ENCODE results near the gene RSKR. TPM values are rescaled to one million over a fixed set of nuclear protein-coding genes. Genes with fewer than 3 reads are reported as not detected.

The RSKR gene
- total RNA-seq, 1 experiment from 2014 or later, result 18.9 TPM

- no TSS peak for BruUV-seq (replicated peaks)
- no peak for ATAC-seq
These were observed 34.7 kb upstream of the RSKR start for GRCh38 chr17:28648698-28649097.

More at GRCh38 chr17:28648698-28649097, 34.7 kb upstream of the RSKR start:
- peaks cover 34% of the 10 kb centered on the region for H3K79me2 ChIP-seq (ENCODE audit: insufficient read depth, low read length)
- H3K4me1 ChIP-seq (ENCODE audit: control insufficient read depth in 1 of 2, insufficient read depth in 2 of 2, low read length in 2 of 2), result peaks cover 9 to 22% of the 10 kb centered on the region in 2 experiments
- TF ChIP-seq ZNF274 (IDR thresholded peaks at IDR 0.05; ENCODE audit: low read depth, low read length) (no peak), TCF7L2 (IDR thresholded peaks at IDR 0.05; ENCODE audit: borderline replicate concordance, extremely low read depth, insufficient read depth, insufficient read length) (no peak), EZH2phosphoT487 (IDR thresholded peaks at IDR 0.05; ENCODE audit: borderline replicate concordance) (no peak), YY1 (IDR thresholded peaks at IDR 0.05; ENCODE audit: extremely low read depth, insufficient replicate concordance, low read depth, low read length) (no peak), FOSL1 (IDR thresholded peaks at IDR 0.05; ENCODE audit: low read depth) (no peak), JUND (IDR thresholded peaks at IDR 0.05) (no peak), EZH2 (IDR thresholded peaks at IDR 0.05) (no peak), ELF1 (IDR thresholded peaks at IDR 0.05; ENCODE audit: borderline replicate concordance, low read depth) (no peak), MAX (IDR thresholded peaks at IDR 0.05) (no peak), EGR1 (IDR thresholded peaks at IDR 0.05; ENCODE audit: low read depth) (no peak), CTCF (IDR thresholded peaks at IDR 0.05 in 2 of 3, conservative IDR thresholded peaks at IDR 0.05 in 1 of 3; ENCODE audit: borderline replicate concordance in 1 of 3, insufficient read depth in 1 of 3, low read depth in 2 of 3, low read length in 2 of 3) (no peak), SIN3A (IDR thresholded peaks at IDR 0.05; ENCODE audit: low read depth) (no peak), POLR2A (IDR thresholded peaks at IDR 0.05; ENCODE audit: borderline replicate concordance, extremely low read depth, insufficient read depth, insufficient read length) (no peak), CEBPB (IDR thresholded peaks at IDR 0.05; ENCODE audit: low read depth) (no peak), SP1 (IDR thresholded peaks at IDR 0.05; ENCODE audit: low read depth) (no peak), SRF (IDR thresholded peaks at IDR 0.05; ENCODE audit: low read depth) (no peak)
- H4K20me1 ChIP-seq (ENCODE audit: insufficient read depth), result peaks cover 2% of the 10 kb centered on the region; the same call in 1 of the 2 replicates
- ChIA-PET CTCF (interaction anchor here (2.2 kb wide), 1 partner anchor 13 kb away, joined by 10 read pairs; the partner anchor contains the start of genes SDF2 and SUPT6H), POLR2A (interaction anchor here (1.0 to 2.4 kb wide), 2 partner anchors 13 to 71 kb away, joined by 5 to 8 read pairs; partner anchors contain the start of genes RPL23A, SDF2 and SUPT6H), RAD21 (ENCODE audit: low non-redundant PET in 1 of 2, low total read pairs in 2 of 2, uncharacterized antibody in 2 of 2, unreplicated experiment in 2 of 2) (no interaction called here)
- H3K36me3 ChIP-seq (ENCODE audit: control insufficient read depth in 1 of 2, insufficient read depth in 2 of 2, low read length in 2 of 2), result peaks cover 13 to 16% of the 10 kb centered on the region in 2 experiments; a peak in 3 of 4 replicates
- H3K9me3 ChIP-seq (ENCODE audit: control insufficient read depth in 1 of 2, insufficient read depth in 1 of 2, low read depth in 1 of 2, low read length in 2 of 2), result no peaks in the 10 kb centered on the region
- no peak overlapping the region for H3K27ac ChIP-seq (ENCODE audit: low read depth, low read length)
- no peak for DNase-seq (ENCODE audit: low read depth, low spot score)
- H3K27me3 ChIP-seq (ENCODE audit: insufficient read depth, low read length), result no peaks in the 10 kb centered on the region
- intact Hi-C loops (cut with micrococcal nuclease), result loop anchor here (10.0 kb wide), 1 partner anchor 256 kb away; the partner anchor contains the start of gene DHRS13
- no peaks in the 10 kb centered on the region for H3K9me2 ChIP-seq (ENCODE audit: insufficient read depth)
- no peak overlapping the region for H3K4me2 ChIP-seq (ENCODE audit: low read length)
- H3K4me3 ChIP-seq (replicated peaks in 1 of 2; ENCODE audit: low read depth in 1 of 2, low read length in 2 of 2), result no peak overlapping the region
- H2AFZ ChIP-seq (ENCODE audit: low read depth, low read length, poor library complexity, severe bottlenecking), result no peak overlapping the region
- no peak overlapping the region for H3K9ac ChIP-seq (ENCODE audit: low read length)

Measured in HCT116 (cell line).